Measurements from ENCODE around the gene PSMD5.

DNA sequence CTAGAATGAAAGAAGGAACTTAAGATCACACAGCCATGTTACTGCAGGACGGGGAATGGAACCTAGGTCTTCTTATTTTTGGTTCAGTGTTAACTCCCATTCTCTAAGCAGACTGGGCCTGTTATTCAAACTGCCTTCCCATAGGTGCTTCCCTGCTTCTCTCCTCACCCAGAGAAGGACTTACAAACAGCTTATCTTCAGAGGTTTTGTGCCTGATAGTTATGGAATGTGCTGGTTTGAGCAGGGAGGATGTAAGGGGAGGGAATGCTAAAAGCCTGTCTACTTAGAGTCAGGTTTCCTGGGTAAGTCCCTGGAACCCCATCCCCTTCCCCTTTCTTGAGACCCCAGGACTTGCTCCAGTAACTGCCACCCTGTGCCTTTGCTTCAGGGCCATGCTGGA lies 4.2 kb upstream of the PSMD5 start:
- TF ChIP-seq, protein P1, sequence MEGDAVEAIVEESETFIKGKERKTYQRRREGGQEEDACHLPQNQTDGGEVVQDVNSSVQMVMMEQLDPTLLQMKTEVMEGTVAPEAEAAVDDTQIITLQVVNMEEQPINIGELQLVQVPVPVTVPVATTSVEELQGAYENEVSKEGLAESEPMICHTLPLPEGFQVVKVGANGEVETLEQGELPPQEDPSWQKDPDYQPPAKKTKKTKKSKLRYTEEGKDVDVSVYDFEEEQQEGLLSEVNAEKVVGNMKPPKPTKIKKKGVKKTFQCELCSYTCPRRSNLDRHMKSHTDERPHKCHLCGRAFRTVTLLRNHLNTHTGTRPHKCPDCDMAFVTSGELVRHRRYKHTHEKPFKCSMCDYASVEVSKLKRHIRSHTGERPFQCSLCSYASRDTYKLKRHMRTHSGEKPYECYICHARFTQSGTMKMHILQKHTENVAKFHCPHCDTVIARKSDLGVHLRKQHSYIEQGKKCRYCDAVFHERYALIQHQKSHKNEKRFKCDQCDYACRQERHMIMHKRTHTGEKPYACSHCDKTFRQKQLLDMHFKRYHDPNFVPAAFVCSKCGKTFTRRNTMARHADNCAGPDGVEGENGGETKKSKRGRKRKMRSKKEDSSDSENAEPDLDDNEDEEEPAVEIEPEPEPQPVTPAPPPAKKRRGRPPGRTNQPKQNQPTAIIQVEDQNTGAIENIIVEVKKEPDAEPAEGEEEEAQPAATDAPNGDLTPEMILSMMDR (conservative IDR thresholded peaks at IDR 0.05; ENCODE audit: low read length) = no peak
- TF ChIP-seq EZH2phosphoT487 (IDR thresholded peaks at IDR 0.05; ENCODE audit: borderline replicate concordance) = no peak
